BLaER1 treated with 17β-estradiol and CSF1 and Interleukin-3, amounts not matched to agents 10 nM and 100 nM (cell line): ENCODE measurements around the gene ZNF791.
"Not testable (repeated sequence)": the region's sequence is repeated elsewhere in the genome, so short reads cannot be mapped to it uniquely, and the experiment has no call there.

Source experiments
- H3K27ac ChIP-seq, 11 experiments: shearing (Covaris generic); formaldehyde crosslinking; 2 replicates each; pipeline ENCODE4 v1.8.1; 2022
- H3K27me3 ChIP-seq, 11 experiments: shearing (Covaris generic); formaldehyde crosslinking; 2 replicates each; pipeline ENCODE4 v1.8.1; 2022
- H3K36me3 ChIP-seq, 11 experiments: shearing (Covaris generic); formaldehyde crosslinking; 2 replicates each; pipeline ENCODE4 v1.8.1; 2022
- H3K4me1 ChIP-seq, 10 experiments: shearing (Covaris generic); formaldehyde crosslinking; 2 replicates each; pipeline ENCODE4 v1.8.1; 2022
- H3K4me2 ChIP-seq, 11 experiments: shearing (Covaris generic); formaldehyde crosslinking; 2 replicates each; pipeline ENCODE4 v1.8.1; 2022
- H3K4me3 ChIP-seq, 10 experiments: shearing (Covaris generic); formaldehyde crosslinking; 2 replicates each; pipeline ENCODE4 v1.8.1; 2022
- H3K9ac ChIP-seq, 11 experiments: shearing (Covaris generic); formaldehyde crosslinking; 2 replicates each; pipeline ENCODE4 v1.8.1; 2022
- H3K9me3 ChIP-seq, 11 experiments: shearing (Covaris generic); formaldehyde crosslinking; replicated peaks in 1 of 11; 2 replicates each; pipeline ENCODE4 v1.8.1; 2022
- H4K20me1 ChIP-seq, 11 experiments: shearing (Covaris generic); formaldehyde crosslinking; 2 replicates each; pipeline ENCODE4 v1.8.1; 2022
- Cebpa-rat ChIP-seq, 11 experiments: shearing (Covaris generic); IDR thresholded peaks; 2 replicates each; pipeline ENCODE4 v1.8.1; 2022

Gene ZNF791

DNA sequence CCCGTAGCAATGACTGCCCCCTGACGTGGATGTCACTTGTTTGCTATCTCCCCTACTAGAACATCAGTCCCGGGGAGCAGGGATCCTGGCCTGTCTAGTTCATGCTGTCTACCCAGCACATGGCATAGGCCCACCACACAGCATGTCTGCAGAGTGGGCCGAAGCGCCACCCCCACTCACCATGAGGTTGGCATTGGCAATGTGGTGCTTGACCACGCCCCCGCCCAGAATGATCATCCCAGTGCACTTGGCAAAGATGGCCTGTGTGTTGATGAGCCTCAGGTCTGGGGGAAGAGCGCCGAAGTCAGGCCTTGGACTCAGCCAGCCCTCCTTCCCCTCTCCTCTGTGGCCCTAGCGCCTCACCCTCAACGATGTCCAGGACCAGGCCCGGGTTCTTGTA, 66.2 kb downstream of the ZNF791 start:
- Histone ChIP-seq H3K36me3 (peaks cover 78 to 83% (median 81%) of the 10 kb centered on the region in 11 experiments), H3K4me2 (no peak overlapping the region), H3K4me1 (peaks cover 12 to 26% (median 19%) of the 10 kb centered on the region in 10 experiments), H3K27ac (no peak overlapping the region), H3K9me3 (no peaks in the 10 kb centered on the region), H3K27me3 (no peaks in the 10 kb centered on the region), H4K20me1 (peaks cover 37 to 88% (median 78%) of the 10 kb centered on the region in 11 experiments; a peak in 21 of 22 replicates), H3K4me3 (no peak overlapping the region), H3K9ac (0 out of 22 replicates have a peak overlapping the region, but pooled peaks of 1 of the 11 experiments have one; percentile 18)
- TF ChIP-seq Cebpa-rat (IDR thresholded peaks at IDR 0.05) = no peak

- peaks cover 37 to 77% (median 69%) of the 10 kb centered on the region in 11 experiments; a peak in 21 of 22 replicates for H4K20me1 ChIP-seq
- not testable (repeated sequence) for H3K9me3 ChIP-seq, H3K4me3 ChIP-seq, H3K4me2 ChIP-seq, H3K9ac ChIP-seq, H3K27me3 ChIP-seq, H3K27ac ChIP-seq
- H3K36me3 ChIP-seq = peaks cover 70 to 73% (median 73%) of the 10 kb centered on the region in 11 experiments
- peaks cover 17 to 32% (median 25%) of the 10 kb centered on the region in 10 experiments for H3K4me1 ChIP-seq
Measured at GRCh38 chr19:12678039-12678438, 67.3 kb downstream of the ZNF791 start.

- Histone ChIP-seq H3K27me3 (no peaks in the 10 kb centered on the region), H3K4me3 (peak overlapping the region in 9 of 10 experiments; percentile 75 to 96 (median 82); a peak in 15 of 20 replicates), H3K4me2 (peak overlapping the region; percentile 67 to 89 (median 83)), H3K9me3 (no peaks in the 10 kb centered on the region), H3K9ac (peak overlapping the region in 10 of 11 experiments; percentile 97 to 100 (median 98); a peak in 18 of 22 replicates), H3K4me1 (peaks cover 15 to 32% (median 25%) of the 10 kb centered on the region in 10 experiments), H3K36me3 (peaks cover 50 to 53% (median 53%) of the 10 kb centered on the region in 11 experiments), H3K27ac (peak overlapping the region in 4 of 11 experiments; percentile 98 to 100 (median 99); a peak in 4 of 22 replicates), H4K20me1 (peaks cover 32 to 59% (median 49%) of the 10 kb centered on the region in 11 experiments; a peak in 21 of 22 replicates)
- TF ChIP-seq Cebpa-rat (IDR thresholded peaks at IDR 0.05) = no peak
Measured at GRCh38 chr19:12680034-12680433, 69.3 kb downstream of the ZNF791 start.

GRCh38 chr19:12681074-12681987, 70.6 kb downstream of the ZNF791 start, which contains the start of gene DHPS:
Gene DHPS (minus strand): TSS chr19:12681880. CDS start chr19:12681766, 114 bp downstream.
- Histone ChIP-seq H3K9me3 (no peaks in the 10 kb centered on the region), H3K36me3 (peaks cover 37 to 40% (median 40%) of the 10 kb centered on the region in 11 experiments), H4K20me1 (peaks cover 22 to 47% (median 36%) of the 10 kb centered on the region in 11 experiments; a peak in 21 of 22 replicates), H3K27ac (peak within 1 kb of the TSS; percentile 90 to 100 (median 99)), H3K9ac (peak within 1 kb of the TSS; percentile 92 to 100 (median 98)), H3K4me2 (peak within 1 kb of the TSS; percentile 67 to 89 (median 83)), H3K4me3 (peak within 1 kb of the TSS; percentile 72 to 96 (median 82)), H3K27me3 (no peaks in the 10 kb centered on the region), H3K4me1 (peaks cover 15 to 38% (median 28%) of the 10 kb centered on the region in 10 experiments)
- peak in 9 of 11 experiments; percentile 48 to 89 (median 83); a peak in 15 of 22 replicates for TF ChIP-seq Cebpa-rat (IDR thresholded peaks at IDR 0.05)
